Measurements from ENCODE around the gene SPATC1L.
"Not testable (repeated sequence)": the region's sequence is repeated elsewhere in the genome, so short reads cannot be mapped to it uniquely, and the experiment has no call there.

The SPATC1L gene

GRCh38 chr21:46149205-46149901, 34.9 kb downstream of the SPATC1L start:
- no peak for DNase-seq

DNA sequence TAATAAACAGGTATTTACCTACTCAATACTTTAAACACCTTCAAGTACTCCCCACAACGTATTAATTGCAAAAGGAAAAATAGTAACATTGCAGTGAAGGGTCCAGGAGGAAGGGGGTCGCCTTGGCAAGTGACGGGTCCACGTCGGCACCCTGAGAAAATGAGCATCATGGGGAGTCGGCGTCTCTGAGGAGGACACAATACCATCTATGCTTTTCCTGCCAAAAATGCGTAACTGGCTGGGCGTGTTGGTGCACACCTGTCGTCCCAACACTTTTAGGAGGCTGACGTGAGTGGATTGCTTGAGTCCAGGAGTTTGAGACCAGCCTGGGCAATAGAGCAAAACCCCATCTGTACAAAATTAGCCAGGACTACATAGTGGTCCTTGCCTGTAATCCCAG, 36.2 kb downstream of the SPATC1L start:
- DNase-seq, result no peak

GRCh38 chr21:46147429-46147828, 36.8 kb downstream of the SPATC1L start:
- not testable (repeated sequence) for DNase-seq

GRCh38 chr21:46146856-46147255, 37.4 kb downstream of the SPATC1L start:
- DNase-seq, result no peak

GRCh38 chr21:46145840-46146691, 38.2 kb downstream of the SPATC1L start:
- no peak for DNase-seq

DNA sequence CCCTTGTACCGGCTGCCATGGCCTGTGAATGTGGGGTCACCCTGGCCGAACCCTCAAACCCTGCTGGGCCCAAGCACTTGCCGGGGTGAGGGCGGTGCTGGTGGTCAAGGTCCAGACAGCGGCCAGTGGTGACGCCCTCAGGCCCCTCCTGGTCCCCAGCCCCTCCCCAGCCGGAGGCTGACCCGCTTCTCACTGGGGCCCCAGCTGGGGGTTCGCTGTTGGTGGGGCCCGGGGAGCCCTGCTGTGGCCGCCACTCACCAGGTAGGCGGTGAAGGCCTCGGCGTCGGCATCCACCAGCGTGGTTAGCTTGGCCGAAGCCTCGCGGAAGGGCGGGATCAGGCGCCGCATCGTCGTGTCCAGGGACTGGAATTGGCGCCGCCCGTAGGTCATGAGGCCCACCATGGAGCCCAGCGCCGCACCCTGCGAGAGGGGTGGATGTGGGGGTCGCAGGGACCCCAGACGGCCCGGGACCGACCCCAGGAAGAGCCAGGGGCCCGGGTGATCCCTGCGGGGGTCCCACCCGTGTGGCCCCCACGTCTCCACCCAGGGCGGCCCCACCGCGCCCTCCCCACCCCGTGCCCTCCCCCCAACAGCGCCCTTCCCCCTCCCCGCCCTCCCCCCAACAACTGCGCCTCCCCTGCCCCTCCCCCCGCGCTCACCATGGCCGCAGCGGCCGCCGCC, 39.0 kb downstream of the SPATC1L start:
- no peak for DNase-seq

DNA sequence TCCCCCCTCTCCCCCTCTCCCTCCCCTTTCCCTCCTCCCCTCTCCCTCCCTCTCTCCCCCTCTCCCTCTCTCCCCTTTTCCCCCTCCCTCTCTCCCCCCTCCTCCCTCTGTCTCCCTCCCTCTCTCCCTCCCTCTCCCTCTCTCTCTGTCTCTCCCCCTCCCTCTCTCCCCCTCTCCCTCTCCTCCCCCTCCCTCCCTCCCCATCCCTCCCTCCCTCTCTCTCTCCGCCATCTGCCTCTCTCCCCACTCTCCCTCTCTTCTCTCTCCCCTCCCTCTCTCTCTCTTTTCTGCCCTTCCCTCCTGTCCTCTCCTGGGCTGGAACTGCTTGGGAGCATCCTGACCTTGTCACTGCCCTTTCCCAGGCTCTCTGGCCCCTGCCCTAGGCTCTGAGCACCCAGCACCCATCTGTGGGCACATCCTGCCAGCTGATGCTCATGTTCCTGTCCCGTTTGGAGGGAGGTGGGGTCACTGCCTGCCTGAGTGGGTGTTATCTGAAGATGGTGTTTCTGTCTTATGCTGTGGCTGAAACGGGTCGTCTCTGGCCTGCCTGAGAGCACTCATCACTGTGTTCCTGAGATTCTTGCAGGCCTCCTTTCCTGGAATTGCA, 39.7 kb downstream of the SPATC1L start:
- DNase-seq, result no peak

- no peak for DNase-seq
These were observed 41.4 kb downstream of the SPATC1L start for GRCh38 chr21:46142582-46143473.

DNA sequence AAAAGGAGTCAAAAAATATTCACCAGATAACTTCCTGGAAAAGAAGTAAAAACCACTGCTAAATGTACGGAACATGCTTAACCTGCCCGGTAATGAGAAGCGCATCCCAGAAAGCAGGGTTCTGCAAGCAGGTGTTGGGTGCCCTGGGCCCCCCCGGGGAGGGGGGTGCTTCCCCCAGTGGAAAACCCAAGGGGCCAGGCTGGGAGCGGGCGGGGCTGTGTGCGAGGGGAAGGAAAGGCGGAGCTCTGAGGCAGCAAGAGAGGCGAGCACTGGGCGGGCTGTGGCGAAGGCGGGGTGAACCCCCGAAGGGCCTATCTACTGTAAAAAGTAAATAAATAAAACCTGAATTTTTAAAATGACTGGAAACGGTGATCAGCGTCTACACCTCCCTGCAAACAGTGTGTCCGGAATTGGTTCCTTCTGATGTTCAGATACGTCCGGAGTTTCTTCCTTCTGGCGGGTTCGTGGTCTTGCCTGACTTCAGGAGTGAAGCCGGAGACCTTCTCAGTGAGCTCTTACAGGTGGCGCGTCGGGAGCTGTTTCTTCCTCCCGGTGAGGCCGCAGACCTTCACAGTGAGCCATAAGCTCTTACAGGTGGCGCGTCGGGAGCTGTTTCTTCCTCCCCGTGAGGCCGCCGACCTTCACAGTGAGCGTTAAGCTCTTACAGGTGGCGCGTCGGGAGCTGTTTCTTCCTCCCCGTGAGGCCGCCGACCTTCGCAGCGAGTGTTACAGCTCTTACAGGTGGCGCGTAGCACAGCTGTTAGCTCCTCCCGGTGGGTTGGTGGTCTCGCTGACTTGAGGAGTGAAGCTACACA, 42.3 kb downstream of the SPATC1L start:
- no peak for DNase-seq

DNA sequence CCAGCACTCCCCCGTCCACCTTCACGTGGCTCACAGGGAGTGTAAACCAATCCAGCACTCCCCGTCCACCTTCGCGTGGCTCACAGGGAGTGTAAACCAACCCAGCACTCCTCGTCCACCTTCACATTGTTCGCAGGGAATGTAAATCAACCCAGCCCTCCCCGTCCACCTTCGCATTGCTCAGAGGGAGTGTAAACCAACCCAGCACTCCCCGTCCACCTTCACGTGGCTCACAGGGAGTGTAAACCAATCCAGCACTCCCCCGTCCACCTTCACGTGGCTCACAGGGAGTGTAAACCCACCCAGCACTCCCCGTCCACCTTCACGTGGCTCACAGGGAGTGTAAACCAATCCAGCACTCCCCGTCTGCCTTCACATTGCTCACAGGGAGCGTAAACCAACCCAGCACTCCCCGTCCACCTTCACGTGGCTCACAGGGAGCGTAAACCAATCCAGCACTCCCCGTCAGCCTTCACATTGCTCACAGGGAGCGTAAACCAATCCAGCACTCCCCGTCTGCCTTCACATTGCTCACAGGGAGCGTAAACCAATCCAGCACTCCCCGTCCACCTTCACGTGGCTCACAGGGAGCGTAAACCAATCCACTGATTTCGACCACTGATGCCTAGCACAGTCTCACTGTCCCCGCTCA, 43.8 kb downstream of the SPATC1L start:
- not testable (repeated sequence) for DNase-seq

DNA sequence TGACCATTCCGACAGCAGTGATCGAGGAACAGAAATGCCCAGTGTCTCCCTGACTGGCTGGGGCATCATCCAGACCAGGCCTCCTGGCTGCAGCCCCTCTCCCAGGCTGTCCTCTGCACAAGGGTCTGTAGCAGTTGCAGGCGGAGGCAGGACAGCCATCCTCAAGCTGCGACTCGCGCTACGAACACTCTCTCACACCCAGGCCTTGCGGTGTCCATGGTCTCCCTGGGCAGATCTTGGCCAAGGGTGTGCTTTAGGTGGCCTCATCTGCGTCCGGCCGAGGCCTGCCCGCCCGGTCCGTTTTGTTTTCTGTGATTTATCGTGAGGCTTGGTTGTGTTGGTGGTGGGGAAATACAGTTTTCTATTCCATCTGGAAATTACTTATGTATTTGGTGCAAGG, 44.6 kb downstream of the SPATC1L start:
- DNase-seq, result no peak

- no peak for DNase-seq
These were observed 45.8 kb downstream of the SPATC1L start for GRCh38 chr21:46138383-46138970.

- DNase-seq, result no peak
These were observed 46.4 kb downstream of the SPATC1L start for GRCh38 chr21:46137908-46138307.

GRCh38 chr21:46136739-46137349, 47.4 kb downstream of the SPATC1L start:
- DNase-seq, result no peak

DNA sequence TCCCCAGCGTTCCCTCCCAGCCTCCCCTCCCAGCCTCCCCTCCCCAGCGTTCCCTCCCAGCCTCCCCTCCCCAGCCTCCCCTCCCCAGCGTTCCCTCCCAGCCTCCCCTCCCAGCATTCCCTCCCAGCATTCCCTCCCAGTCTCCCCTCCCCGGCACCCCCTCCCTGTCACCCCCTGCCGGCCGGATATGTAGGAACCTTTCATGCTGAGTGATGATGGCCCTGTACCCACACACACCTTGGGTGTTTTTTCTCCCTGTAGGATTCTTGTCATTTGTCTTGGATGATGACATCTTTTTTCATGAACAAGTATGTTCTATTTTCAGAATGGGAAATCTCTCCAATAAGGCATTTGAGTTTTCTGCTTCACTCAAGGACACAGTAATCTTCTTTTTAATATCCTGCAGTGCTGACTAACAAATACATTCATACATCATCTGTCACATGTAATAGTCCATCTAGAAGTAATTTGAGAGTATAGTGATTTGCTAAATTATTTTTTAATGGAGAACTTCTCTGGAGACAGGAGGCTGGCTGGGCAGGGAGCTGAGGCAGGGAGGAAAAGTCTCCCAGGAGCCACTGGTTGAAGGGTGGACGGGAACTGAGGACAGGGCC, 48.4 kb downstream of the SPATC1L start:
- no peak for DNase-seq

GRCh38 chr21:46131838-46132651, 52.2 kb downstream of the SPATC1L start:
- DNase-seq, result no peak

DNA sequence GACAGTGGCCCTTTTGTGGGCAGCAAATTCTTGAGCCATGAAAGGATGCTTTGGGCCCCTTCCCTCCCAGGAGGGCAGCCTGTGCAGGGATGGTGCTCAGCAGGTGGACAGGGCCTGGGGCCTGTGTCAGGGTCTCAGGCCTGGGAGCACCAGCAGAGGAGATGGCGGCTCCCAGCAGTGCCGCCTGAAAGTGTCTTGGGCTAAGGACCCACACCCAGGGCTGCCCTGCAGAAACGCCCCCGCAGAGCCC, 52.7 kb downstream of the SPATC1L start:
- no peak for DNase-seq

DNA sequence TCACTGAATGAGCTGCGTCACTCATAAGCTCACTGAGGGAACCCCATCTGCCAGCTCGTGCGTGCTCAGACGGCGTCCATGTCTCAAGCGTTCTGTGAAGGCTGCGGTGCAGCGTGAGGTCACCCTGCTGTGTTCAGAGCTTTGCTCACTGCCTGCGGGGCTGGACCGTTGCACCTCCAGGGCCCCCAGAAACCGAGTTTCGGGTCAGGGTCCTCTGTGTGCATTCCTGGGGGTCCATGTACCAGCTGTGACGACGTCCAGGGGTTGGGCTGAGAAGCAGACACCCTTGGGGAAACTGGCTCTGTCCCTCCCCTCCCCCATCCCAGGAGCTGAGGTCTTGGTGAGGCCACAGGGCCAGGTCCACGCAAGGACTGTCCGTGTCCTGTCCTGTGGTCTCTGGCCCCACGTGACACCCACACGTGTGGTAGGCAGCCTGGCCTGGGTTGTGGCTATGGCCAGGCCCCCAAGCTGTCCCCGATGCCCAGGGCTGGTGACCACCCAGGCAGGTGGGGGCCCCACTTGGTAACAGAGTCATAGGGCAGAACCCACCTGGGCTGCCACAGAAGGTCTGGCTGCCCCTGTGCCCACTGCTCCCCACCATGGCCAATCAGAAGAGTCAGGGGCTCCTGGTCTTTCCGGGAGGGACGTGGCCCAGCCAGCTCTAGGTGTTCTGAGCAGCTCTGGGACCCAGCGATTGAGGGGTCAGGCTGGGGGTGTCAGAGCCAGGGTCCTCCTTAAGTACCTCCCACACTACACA, 53.2 kb downstream of the SPATC1L start:
- no peak for DNase-seq

Measured in NCI-H1092 treated with DMSO at 0.1 percent for 48 hours (cell line).